ENCODE results near the gene CD300LF.
A peak's percentile ranks its signal among the peaks of the same experiment; 100 is the strongest.

GRCh38 chr17:74744714-74745547 is 32.2 kb upstream of the CD300LF start:
- TF ChIP-seq, protein P1, sequence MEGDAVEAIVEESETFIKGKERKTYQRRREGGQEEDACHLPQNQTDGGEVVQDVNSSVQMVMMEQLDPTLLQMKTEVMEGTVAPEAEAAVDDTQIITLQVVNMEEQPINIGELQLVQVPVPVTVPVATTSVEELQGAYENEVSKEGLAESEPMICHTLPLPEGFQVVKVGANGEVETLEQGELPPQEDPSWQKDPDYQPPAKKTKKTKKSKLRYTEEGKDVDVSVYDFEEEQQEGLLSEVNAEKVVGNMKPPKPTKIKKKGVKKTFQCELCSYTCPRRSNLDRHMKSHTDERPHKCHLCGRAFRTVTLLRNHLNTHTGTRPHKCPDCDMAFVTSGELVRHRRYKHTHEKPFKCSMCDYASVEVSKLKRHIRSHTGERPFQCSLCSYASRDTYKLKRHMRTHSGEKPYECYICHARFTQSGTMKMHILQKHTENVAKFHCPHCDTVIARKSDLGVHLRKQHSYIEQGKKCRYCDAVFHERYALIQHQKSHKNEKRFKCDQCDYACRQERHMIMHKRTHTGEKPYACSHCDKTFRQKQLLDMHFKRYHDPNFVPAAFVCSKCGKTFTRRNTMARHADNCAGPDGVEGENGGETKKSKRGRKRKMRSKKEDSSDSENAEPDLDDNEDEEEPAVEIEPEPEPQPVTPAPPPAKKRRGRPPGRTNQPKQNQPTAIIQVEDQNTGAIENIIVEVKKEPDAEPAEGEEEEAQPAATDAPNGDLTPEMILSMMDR (IDR thresholded peaks at IDR 0.05) = peak; percentile 99 to 100 (median 100)
- no peak for TF ChIP-seq POLR2A (IDR thresholded peaks at IDR 0.05)
